MCF 10A (cell line): ENCODE data around the gene BTN2A1. TPM values are rescaled to one million over a fixed set of nuclear protein-coding genes. Genes with fewer than 3 reads are reported as not detected.

Source experiments
- BruUV-seq: library from RNA; stranded (reverse); fragments of 400-500 nt; replicated peaks from 2 replicates; lab custom pipeline; 2021; lab: Mats Ljungman, UMichigan
- CTCF ChIA-PET: fragments of 300-600 bp; sonication (Branson Sonifier 250); formaldehyde crosslinking; extraction: SDS; loops from one replicate; lab custom pipeline; 2021; ENCODE audit warnings: antibody characterized with exemption, inconsistent platforms; lab: Yijun Ruan, JAX
- POLR2A ChIA-PET: fragments of 300-600, 350-650 bp; sonication (Branson Sonifier 250); formaldehyde crosslinking; extraction: SDS; loops from one replicate; lab custom pipeline; 2020; ENCODE audit warnings: antibody characterized with exemption, inconsistent platforms; lab: Yijun Ruan, JAX
- DNase-seq: peaks from one replicate; pipeline ENCODE4 v3.0.0-alpha.2; 2018; ENCODE audit not compliant: unreplicated experiment
- H3K27ac Mint-ChIP-seq: one replicate; pipeline ENCODE4 v1.8.0; 2022; ENCODE audit warnings: mild to moderate bottlenecking, low read depth, mixed read lengths; ENCODE audit not compliant: unreplicated experiment
- H3K27me3 Mint-ChIP-seq: one replicate; pipeline ENCODE4 v1.8.0; 2022; ENCODE audit warnings: mixed read lengths; ENCODE audit not compliant: insufficient read depth, unreplicated experiment
- H3K36me3 Mint-ChIP-seq: one replicate; pipeline ENCODE4 v1.8.0; 2022; ENCODE audit warnings: mild to moderate bottlenecking, moderate library complexity, mixed read lengths; ENCODE audit not compliant: insufficient read depth, unreplicated experiment
- H3K4me1 Mint-ChIP-seq: one replicate; pipeline ENCODE4 v1.8.0; 2022; ENCODE audit warnings: mixed read lengths; ENCODE audit not compliant: insufficient read depth, unreplicated experiment
- H3K4me3 Mint-ChIP-seq: one replicate; pipeline ENCODE4 v1.8.0; 2022; ENCODE audit warnings: mild to moderate bottlenecking, moderate library complexity, mixed read lengths; ENCODE audit not compliant: unreplicated experiment
- H3K9me3 Mint-ChIP-seq: one replicate; pipeline ENCODE4 v1.8.0; 2022; ENCODE audit warnings: mixed read lengths; ENCODE audit not compliant: unreplicated experiment
- CTCF ChIP-seq: fragments of 200-600 bp; IDR thresholded peaks from one replicate; pipeline ENCODE4 v1.8.0; 2022; ENCODE audit warnings: antibody characterized with exemption, mild to moderate bottlenecking; ENCODE audit not compliant: unreplicated experiment
- intact Hi-C: fragments of 100-400 bp; cut with micrococcal nuclease; formaldehyde crosslinking; loops from 2 replicates; pipeline ENCODE4 v1.14.1; 2022
- total RNA-seq: library from RNA; stranded (reverse); gene quantifications from 2 replicates; pipeline ENCODE4 v1.2.3, GENCODE V29; 2022

BTN2A1 gene
- total RNA-seq, 1 experiment from 2014 or later = 14.6 TPM

- TF ChIP-seq CTCF = no peak
- POLR2A ChIA-PET = interaction anchor here (0.6 to 2.5 kb wide), 33 partner anchors 9 to 257 kb away, joined by 3 to 17 read pairs (median 4); partner anchors contain the start of genes BTN2A1 and HMGN4
- TSS peak; percentile 34 for BruUV-seq
- H3K36me3 Mint-ChIP-seq = peaks cover 15% of the 10 kb centered on the region
- H3K4me3 Mint-ChIP-seq = peak overlapping the region; percentile 92
- intact Hi-C loops = loop anchor here (2.0 to 5.0 kb wide), 2 partner anchors 47 to 63 kb away; partner anchors contain the start of gene HMGN4
- H3K9me3 Mint-ChIP-seq = peaks cover 8% of the 10 kb centered on the region
- H3K27me3 Mint-ChIP-seq = no peaks in the 10 kb centered on the region
- H3K27ac Mint-ChIP-seq = peak overlapping the region; percentile 99
- DNase-seq = peak; percentile 94
- CTCF ChIA-PET = interaction anchor here (0.5 to 1.3 kb wide), 5 partner anchors 16 to 695 kb away, joined by 3 to 4 read pairs (median 3); no protein-coding TSS in a partner anchor
- peaks cover 21% of the 10 kb centered on the region for H3K4me1 Mint-ChIP-seq
Measured at GRCh38 chr6:26473758-26474438, 16.1 kb downstream of the BTN2A1 start.

GRCh38 chr6:26474439-26474881, 16.7 kb downstream of the BTN2A1 start:
- TF ChIP-seq CTCF = no peak
- Mint-ChIP-seq H3K4me3 (peak overlapping the region; percentile 92), H3K27me3 (no peaks in the 10 kb centered on the region), H3K27ac (peak overlapping the region; percentile 99), H3K9me3 (peaks cover 8% of the 10 kb centered on the region), H3K36me3 (peaks cover 9% of the 10 kb centered on the region), H3K4me1 (peaks cover 21% of the 10 kb centered on the region)
- ChIA-PET CTCF (interaction anchor here (0.7 to 1.5 kb wide), 5 partner anchors 16 to 694 kb away, joined by 3 to 4 read pairs (median 3); no protein-coding TSS in a partner anchor), POLR2A (interaction anchor here (0.6 to 2.5 kb wide), 29 partner anchors 10 to 258 kb away, joined by 3 to 17 read pairs (median 4); partner anchors contain the start of genes BTN2A1 and HMGN4)
- intact Hi-C loops = loop anchor here (2.0 to 5.0 kb wide), 2 partner anchors 46 to 63 kb away; partner anchors contain the start of gene HMGN4
- no TSS peak for BruUV-seq
- DNase-seq = peak; percentile 16

GRCh38 chr6:26475823-26476729, 18.3 kb downstream of the BTN2A1 start:
- Mint-ChIP-seq H3K36me3 (peaks cover 5% of the 10 kb centered on the region), H3K27me3 (no peaks in the 10 kb centered on the region), H3K4me3 (no peak overlapping the region), H3K4me1 (peaks cover 21% of the 10 kb centered on the region), H3K27ac (no peak overlapping the region), H3K9me3 (peaks cover 8% of the 10 kb centered on the region)
- ChIA-PET POLR2A (interaction anchor here (0.5 to 2.5 kb wide), 4 partner anchors 9 to 43 kb away, joined by 3 to 8 read pairs (median 4); no protein-coding TSS in a partner anchor), CTCF (interaction anchor here (0.7 to 1.5 kb wide), 2 partner anchors 10 to 134 kb away, joined by 3 to 4 read pairs; no protein-coding TSS in a partner anchor)
- intact Hi-C loops = loop anchor here (2.0 kb wide), 1 partner anchor 45 kb away; no protein-coding TSS in a partner anchor
- no peak for TF ChIP-seq CTCF
- no TSS peak for BruUV-seq
- no peak for DNase-seq
